Measurements from ENCODE around the gene ABI3BP.

The ABI3BP gene

GRCh38 chr3:100761951-100762350, 231.3 kb downstream of the ABI3BP start:
- no peak for DNase-seq (ENCODE audit: low read depth)
- H3K4me3 ChIP-seq (ENCODE audit: control insufficient read depth, low read depth, low read length): no peak overlapping the region
- no peak for TF ChIP-seq CTCF (conservative IDR thresholded peaks at IDR 0.05; ENCODE audit: control insufficient read depth, insufficient read depth, low read depth, low read length)

- DNase-seq (ENCODE audit: low read depth): no peak
- H3K4me3 ChIP-seq (ENCODE audit: control insufficient read depth, low read depth, low read length): no peak overlapping the region
- TF ChIP-seq CTCF (conservative IDR thresholded peaks at IDR 0.05; ENCODE audit: control insufficient read depth, insufficient read depth, low read depth, low read length): peak; percentile 27
These were observed 231.8 kb downstream of the ABI3BP start for GRCh38 chr3:100761211-100761942.

GRCh38 chr3:100760377-100760776, 232.8 kb downstream of the ABI3BP start:
- H3K4me3 ChIP-seq (ENCODE audit: control insufficient read depth, low read depth, low read length): no peak overlapping the region
- no peak for DNase-seq (ENCODE audit: low read depth)
- no peak for TF ChIP-seq CTCF (conservative IDR thresholded peaks at IDR 0.05; ENCODE audit: control insufficient read depth, insufficient read depth, low read depth, low read length)

- no peak for DNase-seq (ENCODE audit: low read depth)
- no peak overlapping the region for H3K4me3 ChIP-seq (ENCODE audit: control insufficient read depth, low read depth, low read length)
- no peak for TF ChIP-seq CTCF (conservative IDR thresholded peaks at IDR 0.05; ENCODE audit: control insufficient read depth, insufficient read depth, low read depth, low read length)
These were observed 233.3 kb downstream of the ABI3BP start for GRCh38 chr3:100759950-100760349.

- no peak overlapping the region for H3K4me3 ChIP-seq (ENCODE audit: control insufficient read depth, low read depth, low read length)
- TF ChIP-seq CTCF (conservative IDR thresholded peaks at IDR 0.05; ENCODE audit: control insufficient read depth, insufficient read depth, low read depth, low read length): no peak
- no peak for DNase-seq (ENCODE audit: low read depth)
These were observed 234.1 kb downstream of the ABI3BP start for GRCh38 chr3:100759159-100759558.

GRCh38 chr3:100756441-100756840, 236.8 kb downstream of the ABI3BP start:
- no peak for DNase-seq (ENCODE audit: low read depth)
- TF ChIP-seq CTCF (conservative IDR thresholded peaks at IDR 0.05; ENCODE audit: control insufficient read depth, insufficient read depth, low read depth, low read length): no peak
- H3K4me3 ChIP-seq (ENCODE audit: control insufficient read depth, low read depth, low read length): no peak overlapping the region
